Measurements from ENCODE around the gene AGRP.

Gene AGRP

DNA sequence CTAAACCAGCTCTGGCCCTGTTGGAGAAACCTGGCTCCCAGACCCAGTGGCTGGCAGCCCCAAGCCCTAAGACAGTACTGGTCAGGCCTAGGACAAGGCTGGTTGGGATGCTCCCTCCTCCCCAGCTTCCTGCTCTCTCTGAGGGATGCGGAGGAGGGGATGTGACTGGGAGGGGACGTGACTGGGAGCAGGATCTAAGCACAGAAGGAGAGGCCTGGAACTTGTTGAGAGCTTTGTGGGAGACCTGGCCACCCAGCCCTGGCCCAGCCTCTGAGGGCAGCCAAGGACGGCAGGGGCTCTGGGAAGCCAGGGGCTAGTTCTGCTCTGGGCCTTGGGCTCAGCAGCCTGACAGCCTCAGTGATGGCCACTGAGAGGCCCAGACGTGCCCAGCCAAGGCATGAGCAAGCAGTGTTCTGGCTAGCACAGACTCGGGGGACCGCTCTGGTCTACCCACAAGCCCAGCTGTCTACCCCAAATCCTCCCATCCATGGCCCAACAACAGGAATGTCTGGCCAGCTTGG is 25.2 kb downstream of the AGRP start:
- Histone ChIP-seq H3K9ac (ENCODE audit: low read length in 5 of 5) (no peak overlapping the region), H3K27ac (ENCODE audit: low read depth, low read length) (peak overlapping the region; percentile 23), H3K36me3 (ENCODE audit: control insufficient read depth in 5 of 5, insufficient read depth in 5 of 5, low read length in 5 of 5) (peaks cover 0 to 16% (median 7%) of the 10 kb centered on the region in 5 donors), H3K9me3 (ENCODE audit: control insufficient read depth in 5 of 5, low read length in 5 of 5) (no peaks in the 10 kb centered on the region), H3K4me1 (ENCODE audit: control insufficient read depth in 5 of 5, insufficient read depth in 5 of 5, low read length in 5 of 5) (peaks cover 37 to 70% (median 65%) of the 10 kb centered on the region in 5 donors), H3K27me3 (ENCODE audit: control insufficient read depth in 5 of 5, insufficient read depth in 4 of 5, low read length in 5 of 5) (no peaks in the 10 kb centered on the region), H3K4me3 (ENCODE audit: low read depth in 1 of 5, low read length in 5 of 5) (no peak overlapping the region)

DNA sequence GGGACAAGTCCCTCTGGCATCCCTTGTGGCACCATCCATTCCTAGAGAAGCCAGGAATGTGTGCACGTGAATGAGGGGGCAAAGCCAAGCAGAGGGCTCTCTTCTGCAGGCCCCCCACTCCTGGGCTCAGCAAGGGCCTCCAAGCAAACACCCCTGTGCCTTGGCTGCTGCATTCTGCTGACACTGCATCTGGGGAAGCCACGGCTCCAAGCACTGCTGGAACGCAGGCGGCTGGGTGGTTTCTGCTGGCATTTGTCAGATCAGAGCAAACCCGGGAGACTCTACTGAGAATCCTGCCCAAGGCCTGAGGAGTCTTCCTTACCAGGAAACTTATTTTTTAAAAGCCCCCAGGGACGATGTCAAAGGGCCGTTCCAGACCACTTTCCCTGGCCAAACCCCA is 25.7 kb downstream of the AGRP start:
- Histone ChIP-seq H3K27ac (ENCODE audit: low read depth, low read length) (peak overlapping the region; percentile 23), H3K9me3 (ENCODE audit: control insufficient read depth in 5 of 5, low read length in 5 of 5) (no peaks in the 10 kb centered on the region), H3K9ac (ENCODE audit: low read length in 5 of 5) (peak overlapping the region in 1 of 5 donors; percentile 50), H3K4me3 (ENCODE audit: low read depth in 1 of 5, low read length in 5 of 5) (no peak overlapping the region), H3K27me3 (ENCODE audit: control insufficient read depth in 5 of 5, insufficient read depth in 4 of 5, low read length in 5 of 5) (no peaks in the 10 kb centered on the region), H3K36me3 (ENCODE audit: control insufficient read depth in 5 of 5, insufficient read depth in 5 of 5, low read length in 5 of 5) (peaks cover 0 to 21% (median 13%) of the 10 kb centered on the region in 5 donors), H3K4me1 (ENCODE audit: control insufficient read depth in 5 of 5, insufficient read depth in 5 of 5, low read length in 5 of 5) (peaks cover 37 to 66% (median 65%) of the 10 kb centered on the region in 5 donors)

DNA sequence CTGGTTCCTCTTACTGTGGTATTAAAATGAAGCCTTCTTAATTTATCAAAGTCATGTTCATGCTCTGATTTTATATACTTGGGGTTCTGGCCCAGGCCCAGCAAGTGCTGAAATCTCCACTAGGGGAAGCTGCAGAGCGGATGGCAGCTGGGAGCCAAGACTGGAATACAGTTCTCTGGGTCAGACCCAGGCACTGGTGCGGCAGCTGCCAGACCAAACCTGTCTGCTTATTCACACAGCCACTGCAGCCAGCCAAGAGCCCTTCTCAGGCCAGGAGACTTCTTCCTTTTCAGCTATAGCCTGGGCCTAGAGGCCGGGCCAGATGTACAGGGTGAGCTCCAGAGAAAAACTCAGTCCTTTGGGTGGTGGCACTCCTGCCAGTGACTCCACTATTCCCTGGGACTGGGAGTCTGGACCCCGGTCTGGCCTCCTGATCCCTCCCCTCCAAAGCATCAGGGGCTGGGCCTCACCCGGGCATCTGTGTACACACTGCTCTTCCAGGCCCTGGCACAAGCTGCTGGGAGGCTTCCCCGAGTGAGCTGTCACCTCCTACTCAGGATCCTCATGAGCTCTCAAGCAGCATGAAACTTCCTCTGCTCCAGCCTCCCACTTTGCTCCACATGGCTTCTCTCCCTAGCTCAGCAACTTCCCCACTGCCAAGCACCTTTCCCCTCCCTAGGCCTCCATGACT is 26.8 kb downstream of the AGRP start:
- H3K27ac ChIP-seq (ENCODE audit: low read depth, low read length), result no peak overlapping the region
- H3K4me3 ChIP-seq (ENCODE audit: low read depth in 1 of 5, low read length in 5 of 5), result no peak overlapping the region
- no peaks in the 10 kb centered on the region for H3K9me3 ChIP-seq (ENCODE audit: control insufficient read depth in 5 of 5, low read length in 5 of 5)
- H3K27me3 ChIP-seq (ENCODE audit: control insufficient read depth in 5 of 5, insufficient read depth in 4 of 5, low read length in 5 of 5), result no peaks in the 10 kb centered on the region
- peaks cover 0 to 28% (median 22%) of the 10 kb centered on the region in 5 donors for H3K36me3 ChIP-seq (ENCODE audit: control insufficient read depth in 5 of 5, insufficient read depth in 5 of 5, low read length in 5 of 5)
- peak overlapping the region in 1 of 5 donors; percentile 50 for H3K9ac ChIP-seq (ENCODE audit: low read length in 5 of 5)
- peaks cover 35 to 64% (median 59%) of the 10 kb centered on the region in 5 donors for H3K4me1 ChIP-seq (ENCODE audit: control insufficient read depth in 5 of 5, insufficient read depth in 5 of 5, low read length in 5 of 5)

DNA sequence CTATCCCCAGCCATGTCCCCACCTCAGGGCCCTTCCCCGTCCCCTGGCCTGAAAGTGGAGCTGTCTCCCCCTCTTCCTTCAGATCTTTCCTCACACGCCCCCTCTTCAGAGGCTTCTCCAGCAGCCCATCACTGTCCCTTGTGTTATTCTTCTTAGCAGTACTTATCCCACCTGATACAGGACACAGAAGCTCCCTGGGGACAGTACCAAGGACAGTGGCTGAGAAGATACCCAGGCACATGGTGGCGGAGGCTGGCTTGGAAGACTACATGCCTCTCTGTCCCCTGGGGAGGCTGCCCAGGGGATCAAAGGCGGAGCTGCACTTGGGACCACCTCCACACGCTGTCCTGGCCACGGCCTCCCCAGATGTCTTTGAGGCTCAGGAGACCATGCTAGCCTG is 28.5 kb downstream of the AGRP start:
- Histone ChIP-seq H3K4me1 (ENCODE audit: control insufficient read depth in 5 of 5, insufficient read depth in 5 of 5, low read length in 5 of 5) (peaks cover 30 to 64% (median 59%) of the 10 kb centered on the region in 5 donors), H3K4me3 (ENCODE audit: low read depth in 1 of 5, low read length in 5 of 5) (no peak overlapping the region), H3K27me3 (ENCODE audit: control insufficient read depth in 5 of 5, insufficient read depth in 4 of 5, low read length in 5 of 5) (no peaks in the 10 kb centered on the region), H3K9me3 (ENCODE audit: control insufficient read depth in 5 of 5, low read length in 5 of 5) (no peaks in the 10 kb centered on the region), H3K9ac (ENCODE audit: low read length in 5 of 5) (no peak overlapping the region), H3K36me3 (ENCODE audit: control insufficient read depth in 5 of 5, insufficient read depth in 5 of 5, low read length in 5 of 5) (peaks cover 0 to 36% (median 21%) of the 10 kb centered on the region in 5 donors), H3K27ac (ENCODE audit: low read depth, low read length) (no peak overlapping the region)

DNA sequence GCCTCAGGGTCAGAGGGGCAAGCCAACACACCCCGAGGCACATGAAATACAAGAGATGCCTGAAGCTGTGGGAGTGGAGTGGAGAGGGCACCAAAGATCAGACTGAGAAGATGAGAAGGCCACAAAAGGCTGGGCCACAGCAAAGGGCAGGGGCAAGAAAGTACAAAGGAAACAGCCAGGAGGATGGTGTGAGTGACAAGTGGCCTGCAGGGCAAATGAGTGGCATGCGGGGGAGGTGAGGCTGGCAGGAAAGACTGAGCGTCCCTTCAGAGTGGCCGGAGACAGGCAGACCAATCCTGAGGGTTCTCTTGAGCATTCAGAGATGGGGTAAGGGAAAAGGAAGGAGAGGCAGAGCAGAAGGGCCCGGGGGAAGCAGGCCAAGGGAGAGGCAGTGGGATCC is 29.2 kb downstream of the AGRP start:
- Histone ChIP-seq H3K9ac (ENCODE audit: low read length in 5 of 5) (peak overlapping the region in 1 of 5 donors; percentile 4), H3K9me3 (ENCODE audit: control insufficient read depth in 5 of 5, low read length in 5 of 5) (no peaks in the 10 kb centered on the region), H3K36me3 (ENCODE audit: control insufficient read depth in 5 of 5, insufficient read depth in 5 of 5, low read length in 5 of 5) (peaks cover 0 to 42% (median 21%) of the 10 kb centered on the region in 5 donors), H3K27ac (ENCODE audit: low read depth, low read length) (no peak overlapping the region), H3K4me1 (ENCODE audit: control insufficient read depth in 5 of 5, insufficient read depth in 5 of 5, low read length in 5 of 5) (peaks cover 28 to 64% (median 59%) of the 10 kb centered on the region in 5 donors), H3K4me3 (ENCODE audit: low read depth in 1 of 5, low read length in 5 of 5) (no peak overlapping the region), H3K27me3 (ENCODE audit: control insufficient read depth in 5 of 5, insufficient read depth in 4 of 5, low read length in 5 of 5) (no peaks in the 10 kb centered on the region)

DNA sequence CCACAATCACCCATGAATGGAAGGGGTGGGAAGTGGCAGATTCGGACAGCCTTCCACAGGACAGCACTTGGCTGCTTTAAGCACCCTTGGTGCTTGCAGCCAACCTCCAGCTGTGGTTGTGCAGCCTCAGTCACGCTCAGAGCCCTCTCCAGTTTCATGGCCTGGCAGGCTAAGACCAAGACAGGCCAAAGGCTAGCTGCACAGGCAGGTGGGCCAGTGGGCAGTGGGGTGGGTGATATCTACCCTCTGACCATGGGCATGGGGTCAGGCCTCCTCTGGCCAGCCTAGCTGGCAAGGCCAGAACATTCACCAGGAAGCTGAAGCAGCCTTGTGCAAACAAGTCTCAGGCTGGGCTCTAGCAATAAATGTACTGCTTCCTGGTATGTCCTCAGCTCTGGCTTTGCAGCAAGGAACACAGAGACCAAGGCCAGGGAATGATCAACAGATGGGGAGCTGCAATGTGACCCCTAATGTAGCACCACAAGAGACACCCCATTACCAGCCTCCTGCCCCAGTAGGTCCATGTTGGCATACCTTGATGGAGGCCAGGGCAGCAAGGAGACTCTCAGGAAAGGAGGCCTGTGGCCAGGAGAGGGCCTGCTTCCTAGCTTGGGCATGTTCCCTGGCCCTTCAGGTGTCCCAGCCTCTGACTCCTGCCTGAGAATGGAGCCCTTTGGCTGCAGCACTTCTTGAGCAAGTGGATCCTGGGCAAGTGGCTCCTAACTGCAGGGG is 31.5 kb downstream of the AGRP start:
- Histone ChIP-seq H3K9ac (ENCODE audit: low read length in 5 of 5) (no peak overlapping the region), H3K9me3 (ENCODE audit: control insufficient read depth in 5 of 5, low read length in 5 of 5) (no peaks in the 10 kb centered on the region), H3K36me3 (ENCODE audit: control insufficient read depth in 5 of 5, insufficient read depth in 5 of 5, low read length in 5 of 5) (peaks cover 0 to 46% (median 23%) of the 10 kb centered on the region in 5 donors), H3K4me1 (ENCODE audit: control insufficient read depth in 5 of 5, insufficient read depth in 5 of 5, low read length in 5 of 5) (peaks cover 14 to 57% (median 48%) of the 10 kb centered on the region in 5 donors), H3K27ac (ENCODE audit: low read depth, low read length) (no peak overlapping the region), H3K4me3 (ENCODE audit: low read depth in 1 of 5, low read length in 5 of 5) (no peak overlapping the region), H3K27me3 (ENCODE audit: control insufficient read depth in 5 of 5, insufficient read depth in 4 of 5, low read length in 5 of 5) (no peaks in the 10 kb centered on the region)

DNA sequence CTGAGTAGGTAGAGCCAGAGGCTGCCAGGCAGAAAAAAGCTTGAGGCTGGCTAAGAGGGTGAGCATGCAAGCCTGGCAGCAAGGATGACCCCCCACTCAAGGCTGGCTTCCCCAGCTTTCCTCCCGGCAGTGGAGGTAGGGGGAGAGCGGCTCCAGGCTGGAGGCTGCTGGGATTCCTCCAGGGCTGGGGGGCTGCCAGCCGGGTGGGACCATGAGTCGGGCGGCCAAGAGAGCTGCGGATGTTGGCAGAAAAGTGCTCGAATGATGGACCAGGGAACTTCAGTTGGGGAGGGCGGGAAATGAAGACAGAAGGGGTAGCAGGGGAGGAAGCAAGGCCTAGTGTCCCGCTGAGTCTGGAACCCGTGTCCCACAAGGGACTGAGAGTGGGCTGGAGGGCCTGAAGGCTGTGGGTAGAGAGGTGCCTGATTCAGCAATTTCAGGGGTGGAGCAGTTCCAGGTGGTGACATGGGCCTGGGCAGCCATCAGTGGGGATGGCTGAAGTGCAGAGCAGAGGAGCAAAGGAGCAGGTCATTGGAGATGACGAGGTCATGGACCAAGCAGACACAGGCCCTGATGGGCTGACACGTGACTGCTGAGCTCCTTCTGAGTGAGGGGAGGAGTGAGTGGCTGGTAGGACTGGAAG is 32.2 kb downstream of the AGRP start:
- no peaks in the 10 kb centered on the region for H3K27me3 ChIP-seq (ENCODE audit: control insufficient read depth in 5 of 5, insufficient read depth in 4 of 5, low read length in 5 of 5)
- peaks cover 0 to 49% (median 23%) of the 10 kb centered on the region in 5 donors for H3K36me3 ChIP-seq (ENCODE audit: control insufficient read depth in 5 of 5, insufficient read depth in 5 of 5, low read length in 5 of 5)
- no peak overlapping the region for H3K9ac ChIP-seq (ENCODE audit: low read length in 5 of 5)
- H3K4me1 ChIP-seq (ENCODE audit: control insufficient read depth in 5 of 5, insufficient read depth in 5 of 5, low read length in 5 of 5), result peaks cover 16 to 57% (median 48%) of the 10 kb centered on the region in 5 donors
- no peak overlapping the region for H3K27ac ChIP-seq (ENCODE audit: low read depth, low read length)
- no peak overlapping the region for H3K4me3 ChIP-seq (ENCODE audit: low read depth in 1 of 5, low read length in 5 of 5)
- H3K9me3 ChIP-seq (ENCODE audit: control insufficient read depth in 5 of 5, low read length in 5 of 5), result no peaks in the 10 kb centered on the region

DNA sequence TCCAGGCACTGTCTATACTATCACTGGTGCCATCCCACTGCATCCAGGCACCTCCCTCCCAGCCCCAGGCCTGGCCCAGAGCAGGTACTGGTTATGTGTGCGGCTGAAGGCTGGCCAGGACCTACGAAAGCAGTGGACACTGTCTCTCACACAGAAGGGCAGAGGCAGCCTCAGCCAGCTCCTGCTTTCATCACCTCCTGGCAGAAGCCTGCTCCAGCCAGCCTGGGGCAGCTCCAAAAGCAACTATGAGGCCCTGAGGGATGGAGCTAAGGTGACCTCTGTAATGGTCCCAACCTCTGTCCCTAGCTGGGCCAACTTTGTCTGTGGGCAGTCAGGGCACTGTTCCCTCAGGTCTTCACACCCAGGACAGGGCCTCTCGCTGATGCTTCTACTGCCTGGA is 33.6 kb downstream of the AGRP start:
- H3K27me3 ChIP-seq (ENCODE audit: control insufficient read depth in 5 of 5, insufficient read depth in 4 of 5, low read length in 5 of 5), result no peaks in the 10 kb centered on the region
- H3K9ac ChIP-seq (ENCODE audit: low read length in 5 of 5), result peak overlapping the region in 2 of 5 donors; percentile 27 to 30
- peaks cover 21 to 68% (median 62%) of the 10 kb centered on the region in 5 donors for H3K4me1 ChIP-seq (ENCODE audit: control insufficient read depth in 5 of 5, insufficient read depth in 5 of 5, low read length in 5 of 5)
- no peak overlapping the region for H3K27ac ChIP-seq (ENCODE audit: low read depth, low read length)
- no peaks in the 10 kb centered on the region for H3K9me3 ChIP-seq (ENCODE audit: control insufficient read depth in 5 of 5, low read length in 5 of 5)
- H3K36me3 ChIP-seq (ENCODE audit: control insufficient read depth in 5 of 5, insufficient read depth in 5 of 5, low read length in 5 of 5), result peaks cover 0 to 59% (median 23%) of the 10 kb centered on the region in 5 donors
- no peak overlapping the region for H3K4me3 ChIP-seq (ENCODE audit: low read depth in 1 of 5, low read length in 5 of 5)

DNA sequence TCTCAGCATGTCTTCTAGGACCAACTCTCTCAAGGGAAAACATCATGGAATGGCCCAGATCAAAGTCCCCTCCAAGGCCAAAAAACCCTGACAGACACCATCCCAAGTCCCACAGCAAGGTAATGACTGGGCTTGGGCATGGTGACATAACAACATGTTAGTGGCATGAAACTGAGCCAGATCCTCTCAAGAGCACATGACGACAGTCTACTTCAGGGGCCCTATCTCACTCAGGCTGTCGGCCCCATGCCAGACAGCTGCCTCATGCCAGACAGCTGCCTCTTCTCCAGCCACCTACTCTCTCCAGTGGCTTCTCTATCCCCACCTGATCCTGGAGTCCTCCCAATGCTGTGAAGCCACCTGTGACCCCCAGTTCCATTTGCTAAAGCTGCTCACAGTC is 34.0 kb downstream of the AGRP start:
- Histone ChIP-seq H3K27me3 (ENCODE audit: control insufficient read depth in 5 of 5, insufficient read depth in 4 of 5, low read length in 5 of 5) (no peaks in the 10 kb centered on the region), H3K9ac (ENCODE audit: low read length in 5 of 5) (peak overlapping the region in 2 of 5 donors; percentile 27 to 30), H3K4me1 (ENCODE audit: control insufficient read depth in 5 of 5, insufficient read depth in 5 of 5, low read length in 5 of 5) (peaks cover 21 to 73% (median 66%) of the 10 kb centered on the region in 5 donors), H3K36me3 (ENCODE audit: control insufficient read depth in 5 of 5, insufficient read depth in 5 of 5, low read length in 5 of 5) (peaks cover 0 to 63% (median 25%) of the 10 kb centered on the region in 5 donors), H3K27ac (ENCODE audit: low read depth, low read length) (no peak overlapping the region), H3K4me3 (ENCODE audit: low read depth in 1 of 5, low read length in 5 of 5) (no peak overlapping the region), H3K9me3 (ENCODE audit: control insufficient read depth in 5 of 5, low read length in 5 of 5) (no peaks in the 10 kb centered on the region)

All from subcutaneous abdominal adipose tissue (tissue), 5 donors.